ENCODE data around the gene ZNF419.
"Not testable (repeated sequence)": the region's sequence is repeated elsewhere in the genome, so short reads cannot be mapped to it uniquely, and the experiment has no call there.

The ZNF419 gene

DNA sequence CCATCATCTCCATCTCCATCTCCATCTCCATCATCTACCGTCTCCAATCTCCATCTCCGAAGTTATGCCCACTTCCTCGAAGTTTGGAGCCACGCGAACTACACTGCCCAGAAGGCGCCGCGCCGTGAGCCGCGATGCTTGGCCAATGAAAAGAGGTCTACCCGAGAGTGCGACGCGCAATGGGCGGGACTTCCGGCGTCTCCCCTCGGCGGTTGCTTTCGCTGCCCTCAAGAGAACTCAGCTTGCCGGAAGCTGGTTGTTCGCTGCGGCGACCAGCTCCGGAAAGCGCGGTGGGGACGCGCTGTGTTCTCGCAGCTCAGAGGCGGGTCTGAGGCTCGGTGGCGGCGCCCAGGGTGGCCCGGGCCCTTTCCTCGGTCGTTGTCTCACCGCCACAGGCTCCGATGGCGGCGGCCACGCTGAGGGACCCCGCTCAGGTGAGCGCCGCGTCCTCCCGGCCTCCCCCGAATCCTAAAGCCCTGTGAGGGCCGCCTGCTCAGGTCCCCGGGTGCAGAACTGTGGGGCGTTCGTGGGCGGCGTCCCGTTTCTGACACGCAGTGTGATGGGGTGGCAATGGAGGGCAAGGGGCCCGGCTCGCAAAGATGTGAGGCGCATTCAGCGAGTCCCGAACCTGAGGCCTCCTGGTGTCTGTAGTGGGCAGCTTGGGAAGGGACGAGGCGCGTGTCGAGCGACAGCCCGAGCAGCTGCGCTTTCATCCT, 12.3 kb downstream of the ZNF419 start, which contains the start of gene ZNF773:
Gene ZNF773, plus strand, starts transcription at position 259 of the 716 bp plus-strand sequence. Its CDS starts 143 bp downstream, at position 402.
- peak; percentile 98 for DNase-seq (ENCODE audit: insufficient read length, low spot score)
- FAIRE-seq = peak; percentile 27

DNA sequence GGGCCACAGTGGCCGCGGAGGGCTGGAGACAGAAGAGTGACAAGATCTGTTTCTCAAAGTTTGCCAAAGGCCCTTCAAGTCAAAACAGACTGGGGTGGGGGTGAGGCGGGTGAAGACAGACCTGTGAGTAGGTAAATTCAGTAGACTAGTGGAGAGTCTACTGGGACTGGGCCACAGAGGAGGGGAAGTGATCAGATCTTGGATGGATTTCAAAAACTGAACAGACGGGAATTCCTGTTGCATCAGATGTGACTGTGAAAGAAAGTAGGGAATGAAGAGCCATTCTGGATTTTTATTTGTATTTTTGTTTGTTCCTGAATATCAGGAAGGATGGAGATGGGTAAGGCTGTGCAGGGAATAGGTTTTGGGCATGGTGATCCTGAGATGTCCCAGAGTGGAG, 12.8 kb downstream of the ZNF419 start:
- not testable (repeated sequence) for FAIRE-seq; DNase-seq (ENCODE audit: insufficient read length, low spot score)

More for the DNA sequence above, 12.3 kb downstream of the ZNF419 start, which contains the start of gene ZNF773:
- TF ChIP-seq POLR2A (IDR thresholded peaks at IDR 0.05; ENCODE audit: low read depth, low read length) = peak; percentile 98

DNA sequence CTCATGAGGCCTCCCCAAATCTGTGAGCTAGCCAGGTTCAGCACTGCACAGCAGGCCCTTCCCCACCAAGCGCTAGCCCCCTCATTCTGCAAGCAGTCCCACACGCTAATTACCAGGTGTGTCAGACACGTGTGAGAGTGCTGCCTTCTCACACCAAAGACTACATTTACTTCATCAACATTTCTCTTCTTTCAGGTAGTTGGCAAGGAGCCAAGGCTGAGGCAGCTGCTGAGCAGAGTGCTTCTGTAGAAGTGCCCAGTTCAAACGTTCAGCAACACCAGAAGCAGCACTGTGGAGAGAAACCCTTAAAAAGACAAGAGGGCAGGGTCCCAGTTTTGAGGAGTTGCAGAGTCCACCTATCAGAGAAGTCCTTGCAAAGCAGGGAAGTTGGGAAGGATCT, 18.6 kb downstream of the ZNF419 start:
- no peak for TF ChIP-seq POLR2A (IDR thresholded peaks at IDR 0.05; ENCODE audit: low read depth, low read length)
- DNase-seq (ENCODE audit: insufficient read length, low spot score) = no peak
- no peak for FAIRE-seq

DNA sequence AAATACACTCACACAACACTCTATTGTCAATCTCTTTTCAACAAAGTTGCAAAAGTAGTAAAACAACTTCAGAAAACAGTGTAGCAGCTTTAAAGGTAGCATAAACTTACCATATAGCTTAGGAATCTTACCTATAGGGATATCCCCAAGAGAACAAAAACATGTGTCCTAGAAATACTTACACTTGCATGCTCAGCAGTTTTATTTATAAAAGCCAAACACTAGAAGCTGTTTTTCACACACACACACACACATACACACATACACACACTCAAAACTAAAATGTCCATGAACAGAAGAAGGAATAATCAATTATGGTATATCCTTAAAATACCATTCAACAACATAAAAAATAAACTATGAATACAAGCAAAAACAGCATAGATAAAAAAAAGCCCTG, 23.9 kb downstream of the ZNF419 start:
- DNase-seq (ENCODE audit: insufficient read length, low spot score) (no peak), FAIRE-seq (no peak)
- no peak for TF ChIP-seq POLR2A (IDR thresholded peaks at IDR 0.05; ENCODE audit: low read depth, low read length)

DNA sequence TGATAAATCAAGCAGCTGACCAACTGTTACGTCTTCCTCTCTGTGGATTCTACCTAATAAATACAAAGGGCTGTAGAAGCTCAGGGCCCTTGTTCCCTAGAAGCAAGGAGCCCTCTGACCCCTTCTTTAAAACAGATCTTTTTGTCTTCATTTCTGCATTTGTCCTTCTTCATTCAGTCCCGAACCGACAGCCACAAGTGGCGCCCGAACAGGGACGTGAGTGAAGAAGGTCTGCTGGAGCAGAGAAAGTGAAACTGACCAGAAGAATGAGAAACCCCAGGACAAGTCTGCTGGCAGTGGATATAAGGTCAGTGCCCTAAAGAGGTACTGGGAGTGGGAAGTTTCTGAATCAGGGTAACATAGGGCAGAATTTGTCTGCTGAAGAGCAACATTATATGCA, 25.3 kb downstream of the ZNF419 start:
- DNase-seq (ENCODE audit: insufficient read length, low spot score) (no peak), FAIRE-seq (no peak)

DNA sequence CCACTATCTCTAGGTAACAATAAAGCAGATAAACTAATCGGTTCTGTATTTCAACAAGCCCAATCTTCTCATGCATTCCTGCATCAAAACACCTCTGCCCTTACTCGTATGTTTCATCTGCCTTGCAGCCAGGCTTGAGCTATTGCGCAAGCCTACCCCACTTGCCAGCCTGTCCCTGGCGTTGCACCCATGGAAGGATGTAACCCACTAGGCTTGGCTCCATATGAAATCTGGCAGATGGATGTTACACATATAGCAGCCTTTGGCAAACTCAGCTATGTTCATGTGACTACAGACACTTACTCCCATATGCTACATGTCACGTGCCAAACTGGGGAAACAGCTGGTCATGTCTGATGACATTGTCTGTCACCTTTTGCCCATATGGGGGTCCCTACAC, 27.7 kb downstream of the ZNF419 start:
- FAIRE-seq (no peak), DNase-seq (ENCODE audit: insufficient read length, low spot score) (no peak)
- no peak for TF ChIP-seq POLR2A (IDR thresholded peaks at IDR 0.05; ENCODE audit: low read depth, low read length)

More for the DNA sequence above, 25.3 kb downstream of the ZNF419 start:
- TF ChIP-seq POLR2A (IDR thresholded peaks at IDR 0.05; ENCODE audit: low read depth, low read length) = no peak

DNA sequence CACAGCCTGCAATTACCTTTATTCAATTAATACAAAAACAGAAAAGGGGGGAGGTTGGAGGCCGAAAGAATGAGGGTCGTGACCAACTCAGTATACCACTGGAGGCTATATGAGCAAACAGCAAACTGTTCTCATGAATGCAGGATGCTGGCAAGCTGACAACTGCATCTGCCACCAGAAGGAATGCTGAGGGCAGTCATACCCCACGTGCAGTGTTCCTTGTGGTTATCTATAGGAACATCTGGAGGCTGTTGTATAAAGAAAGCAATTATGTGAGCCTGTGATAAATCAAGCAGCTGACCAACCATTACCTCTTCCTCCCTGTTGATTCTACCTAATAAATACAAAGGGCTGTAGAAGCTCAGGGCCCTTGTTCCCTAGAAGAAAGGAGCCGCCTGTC, 30.5 kb downstream of the ZNF419 start:
- not testable (repeated sequence) for FAIRE-seq; DNase-seq (ENCODE audit: insufficient read length, low spot score)

DNA sequence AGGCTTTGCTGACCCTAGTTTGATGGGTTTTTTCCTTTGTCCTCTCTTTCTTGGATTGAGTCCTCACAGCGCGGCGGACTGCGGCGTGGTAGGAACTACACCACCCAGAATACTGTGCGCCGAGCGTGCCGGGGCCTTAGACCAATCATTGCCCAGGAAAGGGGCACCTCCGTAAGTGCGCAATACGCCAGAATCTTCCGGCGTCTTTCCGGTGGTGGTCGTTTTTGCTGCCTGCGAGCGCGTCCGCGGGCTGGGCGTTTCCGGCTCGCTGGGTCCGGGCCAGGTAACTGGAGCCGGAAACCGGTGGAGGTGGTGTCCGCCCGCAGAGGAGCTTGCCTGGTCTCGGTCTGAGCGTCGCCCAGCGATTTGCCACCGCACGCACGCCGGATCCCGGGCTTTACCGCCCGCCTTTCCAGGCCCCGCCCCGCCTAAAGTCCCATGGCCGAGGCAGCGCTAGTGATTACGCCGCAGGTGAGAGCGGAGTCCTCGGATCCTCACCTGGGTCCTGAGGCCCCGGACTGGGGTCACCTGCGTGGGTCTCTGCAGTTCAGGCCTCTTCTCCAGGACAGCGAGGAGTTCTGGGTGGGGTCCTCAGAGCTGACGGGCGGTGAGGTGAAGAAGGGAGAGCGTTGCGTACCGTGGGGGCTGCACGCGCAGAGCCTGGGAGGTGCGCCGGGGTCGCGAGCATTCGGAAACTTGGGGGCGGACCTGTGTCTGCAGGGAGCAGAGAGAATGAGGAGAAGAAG, 39.8 kb downstream of the ZNF419 start, which contains the start of gene ZNF549:
Gene ZNF549, plus strand, starts transcription at position 221 of the 746 bp plus-strand sequence. Its CDS starts 218 bp downstream, at position 439.
- TF ChIP-seq POLR2A (IDR thresholded peaks at IDR 0.05; ENCODE audit: low read depth, low read length) = peak; percentile 75
- DNase-seq (ENCODE audit: insufficient read length, low spot score) = peak; percentile 97
- FAIRE-seq = peak; percentile 89

DNA sequence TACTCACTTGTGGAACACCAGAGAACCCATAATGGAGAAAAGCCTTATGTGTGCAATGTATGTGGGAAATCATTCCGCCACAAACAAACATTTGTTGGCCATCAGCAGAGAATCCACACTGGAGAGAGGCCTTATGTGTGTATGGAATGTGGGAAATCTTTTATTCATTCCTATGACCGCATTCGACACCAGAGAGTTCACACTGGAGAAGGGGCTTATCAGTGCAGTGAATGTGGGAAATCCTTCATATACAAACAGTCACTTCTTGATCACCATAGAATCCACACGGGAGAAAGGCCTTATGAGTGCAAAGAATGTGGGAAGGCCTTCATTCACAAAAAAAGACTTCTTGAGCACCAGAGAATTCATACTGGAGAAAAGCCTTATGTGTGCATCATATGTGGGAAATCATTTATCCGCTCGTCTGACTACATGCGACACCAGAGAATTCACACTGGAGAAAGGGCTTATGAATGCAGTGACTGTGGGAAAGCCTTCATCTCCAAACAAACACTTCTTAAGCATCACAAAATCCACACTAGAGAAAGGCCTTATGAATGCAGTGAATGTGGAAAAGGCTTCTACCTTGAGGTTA, 50.5 kb downstream of the ZNF419 start:
- FAIRE-seq (no peak), DNase-seq (ENCODE audit: insufficient read length, low spot score) (no peak)
- TF ChIP-seq POLR2A (IDR thresholded peaks at IDR 0.05; ENCODE audit: low read depth, low read length) = no peak

All from H54 (cell line).